ENCODE measurements around the gene CROCC2. TPM values are rescaled to one million over a fixed set of nuclear protein-coding genes. Genes with fewer than 3 reads are reported as not detected.

CROCC2 gene
- total and polyA plus RNA-seq, 2 of the 13 experiments (the other 11 are each of a cell fraction or from before 2014, with no cell fraction given) = not detected

DNA sequence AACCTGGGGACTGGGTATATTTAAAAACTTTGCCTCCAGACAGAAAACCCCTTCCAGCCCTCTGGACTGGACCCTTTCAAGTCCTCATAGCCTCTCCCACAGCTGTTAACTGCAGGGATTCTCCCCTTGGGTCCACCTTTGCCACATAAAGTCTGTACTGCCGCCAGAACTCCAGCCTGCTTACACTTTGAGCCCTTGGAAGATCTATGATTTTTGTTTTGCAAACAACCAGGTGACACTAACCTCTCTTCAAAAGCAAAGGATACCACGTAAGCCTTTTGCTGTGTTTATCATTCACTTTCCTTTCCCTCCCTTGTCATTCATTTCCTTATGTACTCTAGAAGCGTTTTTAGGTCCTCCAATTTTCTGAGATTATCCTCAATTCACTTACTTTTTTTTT lies 41.7 kb upstream of the CROCC2 start (continued):
- TF ChIP-seq ZEB1 (IDR thresholded peaks at IDR 0.05; ENCODE audit: insufficient replicate concordance, low read depth) (peak; percentile 84), ZFX (CRISPR knock-in tag; IDR thresholded peaks at IDR 0.05; ENCODE audit: low read depth) (0 out of 2 replicates have a peak, but pooled peaks have one; percentile 9), HMG20A (CRISPR knock-in tag; IDR thresholded peaks at IDR 0.05; ENCODE audit: borderline replicate concordance) (peak; percentile 51; the same call in 1 of the 2 replicates), HMGXB3 (CRISPR knock-in tag; IDR thresholded peaks at IDR 0.05; ENCODE audit: borderline replicate concordance) (no peak), ZNF30 (CRISPR knock-in tag; IDR thresholded peaks at IDR 0.05) (no peak), FOSL2 (CRISPR knock-in tag; IDR thresholded peaks at IDR 0.05) (no peak), NR2F1 (CRISPR knock-in tag; IDR thresholded peaks at IDR 0.05) (no peak), ZNF550 (CRISPR knock-in tag; IDR thresholded peaks at IDR 0.05; ENCODE audit: borderline replicate concordance) (no peak), FOXP1 (IDR thresholded peaks at IDR 0.05) (no peak), FOXP1 (CRISPR knock-in tag; IDR thresholded peaks at IDR 0.05) (peak; percentile 85), SOX6 (IDR thresholded peaks at IDR 0.05) (no peak), SOX6 (CRISPR knock-in tag; IDR thresholded peaks at IDR 0.05) (peak; percentile 55), MIXL1 (CRISPR knock-in tag; IDR thresholded peaks at IDR 0.05) (peak; percentile 41; the same call in 1 of the 2 replicates), ERF (CRISPR knock-in tag; IDR thresholded peaks at IDR 0.05) (peak; percentile 52), ZNF17 (CRISPR knock-in tag; IDR thresholded peaks at IDR 0.05) (no peak), CBX1 (IDR thresholded peaks at IDR 0.05; ENCODE audit: low read depth) (no peak), ARNTL (CRISPR knock-in tag; IDR thresholded peaks at IDR 0.05) (0 out of 2 replicates have a peak, but pooled peaks have one; percentile 32), ZNF670 (CRISPR knock-in tag; IDR thresholded peaks at IDR 0.05; ENCODE audit: borderline replicate concordance) (no peak), ZBTB7A (CRISPR knock-in tag; IDR thresholded peaks at IDR 0.05) (no peak), ZNF556 (CRISPR knock-in tag; IDR thresholded peaks at IDR 0.05; ENCODE audit: borderline replicate concordance) (peak; percentile 51; the same call in 1 of the 2 replicates), NFE2L2 (IDR thresholded peaks at IDR 0.05; ENCODE audit: low read length) (no peak), ZNF775 (CRISPR knock-in tag; IDR thresholded peaks at IDR 0.05; ENCODE audit: borderline replicate concordance) (no peak), YEATS4 (CRISPR knock-in tag; IDR thresholded peaks at IDR 0.05; ENCODE audit: borderline replicate concordance) (peak; percentile 26; the same call in 1 of the 2 replicates), BCL6 (CRISPR knock-in tag; IDR thresholded peaks at IDR 0.05) (peak; percentile 61)
- TF ChIP-seq, protein P1, sequence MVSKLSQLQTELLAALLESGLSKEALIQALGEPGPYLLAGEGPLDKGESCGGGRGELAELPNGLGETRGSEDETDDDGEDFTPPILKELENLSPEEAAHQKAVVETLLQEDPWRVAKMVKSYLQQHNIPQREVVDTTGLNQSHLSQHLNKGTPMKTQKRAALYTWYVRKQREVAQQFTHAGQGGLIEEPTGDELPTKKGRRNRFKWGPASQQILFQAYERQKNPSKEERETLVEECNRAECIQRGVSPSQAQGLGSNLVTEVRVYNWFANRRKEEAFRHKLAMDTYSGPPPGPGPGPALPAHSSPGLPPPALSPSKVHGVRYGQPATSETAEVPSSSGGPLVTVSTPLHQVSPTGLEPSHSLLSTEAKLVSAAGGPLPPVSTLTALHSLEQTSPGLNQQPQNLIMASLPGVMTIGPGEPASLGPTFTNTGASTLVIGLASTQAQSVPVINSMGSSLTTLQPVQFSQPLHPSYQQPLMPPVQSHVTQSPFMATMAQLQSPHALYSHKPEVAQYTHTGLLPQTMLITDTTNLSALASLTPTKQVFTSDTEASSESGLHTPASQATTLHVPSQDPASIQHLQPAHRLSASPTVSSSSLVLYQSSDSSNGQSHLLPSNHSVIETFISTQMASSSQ (IDR thresholded peaks at IDR 0.05; ENCODE audit: low read depth) = peak; percentile 24; the same call in 1 of the 2 replicates
- TF ChIP-seq, protein P1 (CRISPR knock-in tag; IDR thresholded peaks at IDR 0.05; ENCODE audit: borderline replicate concordance) = no peak

Data from HepG2 (cell line).